Measurements from ENCODE around the gene CIART. TPM values are rescaled to one million over a fixed set of nuclear protein-coding genes. Genes with fewer than 3 reads are reported as not detected.

The CIART gene
- total and polyA plus RNA-seq, 2 of the 8 experiments (the other 6 are each of a cell fraction or from before 2014, with no cell fraction given): 9.6 to 33.3 TPM

- TF ChIP-seq CTCF (IDR thresholded peaks at IDR 0.05; ENCODE audit: control extremely low read depth in 1 of 3, insufficient read depth in 1 of 3, low read depth in 1 of 3, low read length in 3 of 3) (no peak), ASH2L (IDR thresholded peaks at IDR 0.05; ENCODE audit: low read length) (no peak), SIN3A (conservative IDR thresholded peaks at IDR 0.05 in 1 of 2, IDR thresholded peaks at IDR 0.05 in 1 of 2; ENCODE audit: low read depth in 1 of 2, low read length in 2 of 2) (no peak), POLR2A (IDR thresholded peaks at IDR 0.05; ENCODE audit: control extremely low read depth in 1 of 2, low read depth in 2 of 2, low read length in 2 of 2) (no peak), HDAC2 (IDR thresholded peaks at IDR 0.05; ENCODE audit: borderline replicate concordance in 1 of 2, low read depth in 2 of 2, low read length in 2 of 2) (no peak)
These were observed 32.4 kb upstream of the CIART start (continued) for GRCh38 chr1:150249936-150250335.
